Loucy (cell line): ENCODE measurements around the gene SEMA3D.

Experiments
- H2AFZ ChIP-seq: fragments of 200-600 bp; sonication (generic); 2 replicates; pipeline ENCODE4 v1.6.0; 2016; ENCODE audit warnings: antibody characterized with exemption, mild to moderate bottlenecking, low read length, moderate library complexity
- H3F3A ChIP-seq: fragments of 200-600 bp; 2 replicates; pipeline ENCODE4 v1.6.0; 2016; ENCODE audit warnings: antibody characterized with exemption, low read depth, mild to moderate bottlenecking
- H3K27me3 ChIP-seq: fragments of 200-600 bp; sonication (generic); 2 replicates; pipeline ENCODE4 v1.6.1; 2014; ENCODE audit warnings: low read length, mild to moderate bottlenecking; ENCODE audit not compliant: insufficient read depth, poor library complexity, severe bottlenecking
- H3K36me3 ChIP-seq: fragments of 200-600 bp; sonication (generic); 2 replicates; pipeline ENCODE4 v1.6.1; 2016; ENCODE audit warnings: low read length; ENCODE audit not compliant: insufficient read depth
- H3K4me1 ChIP-seq: fragments of 200-600 bp; sonication (generic); 2 replicates; pipeline ENCODE4 v1.5.1; 2014; ENCODE audit warnings: low read length, mild to moderate bottlenecking; ENCODE audit not compliant: insufficient read depth, poor library complexity, severe bottlenecking
- H3K4me2 ChIP-seq: fragments of 200-600 bp; sonication (generic); 2 replicates; pipeline ENCODE4 v1.6.0; 2014; ENCODE audit warnings: antibody characterized with exemption, low read length, low read depth, mild to moderate bottlenecking; ENCODE audit not compliant: poor library complexity, severe bottlenecking
- H3K4me3 ChIP-seq: fragments of 200-600 bp; sonication (generic); 2 replicates; pipeline ENCODE4 v1.5.1; 2014; ENCODE audit warnings: low read length, mild to moderate bottlenecking, mixed read lengths; ENCODE audit not compliant: poor library complexity, severe bottlenecking
- H3K79me2 ChIP-seq: fragments of 200-600 bp; sonication (generic); 2 replicates; pipeline ENCODE4 v1.6.1; 2014; ENCODE audit warnings: low read length; ENCODE audit not compliant: insufficient read depth
- H3K9ac ChIP-seq: fragments of 200-600 bp; sonication (generic); 2 replicates; pipeline ENCODE4 v1.6.0; 2014; ENCODE audit warnings: mild to moderate bottlenecking, low read depth, low read length, moderate library complexity; ENCODE audit not compliant: poor library complexity, severe bottlenecking
- H3K9me2 ChIP-seq: fragments of 200-600 bp; sonication (generic); replicated peaks from 2 replicates; pipeline ENCODE4 v1.6.1; 2016; ENCODE audit warnings: low read depth, low read length, mixed read lengths
- H3K9me3 ChIP-seq: fragments of 200-600 bp; sonication (generic); 2 replicates; pipeline ENCODE4 v1.6.1; 2014; ENCODE audit warnings: mild to moderate bottlenecking, antibody characterized with exemption, low read length, low read depth; ENCODE audit not compliant: insufficient read depth
- H4K20me1 ChIP-seq: fragments of 200-600 bp; sonication (generic); 2 replicates; pipeline ENCODE4 v1.6.0; 2014; ENCODE audit warnings: antibody characterized with exemption, low read length, mild to moderate bottlenecking; ENCODE audit not compliant: insufficient read depth, poor library complexity, severe bottlenecking
- EZH2phosphoT487 ChIP-seq: fragments of 200-600 bp; IDR thresholded peaks from 2 replicates; pipeline ENCODE4 v1.6.1; 2018; ENCODE audit warnings: antibody characterized with exemption, mild to moderate bottlenecking, moderate library complexity, borderline replicate concordance
- TF ChIP-seq, protein P1 (sequence below): fragments of 200-600 bp; sonication (generic); conservative IDR thresholded peaks from 2 replicates; pipeline ENCODE4 v1.5.1; 2014; ENCODE audit warnings: mild to moderate bottlenecking, antibody characterized with exemption, low read length

The SEMA3D gene

DNA sequence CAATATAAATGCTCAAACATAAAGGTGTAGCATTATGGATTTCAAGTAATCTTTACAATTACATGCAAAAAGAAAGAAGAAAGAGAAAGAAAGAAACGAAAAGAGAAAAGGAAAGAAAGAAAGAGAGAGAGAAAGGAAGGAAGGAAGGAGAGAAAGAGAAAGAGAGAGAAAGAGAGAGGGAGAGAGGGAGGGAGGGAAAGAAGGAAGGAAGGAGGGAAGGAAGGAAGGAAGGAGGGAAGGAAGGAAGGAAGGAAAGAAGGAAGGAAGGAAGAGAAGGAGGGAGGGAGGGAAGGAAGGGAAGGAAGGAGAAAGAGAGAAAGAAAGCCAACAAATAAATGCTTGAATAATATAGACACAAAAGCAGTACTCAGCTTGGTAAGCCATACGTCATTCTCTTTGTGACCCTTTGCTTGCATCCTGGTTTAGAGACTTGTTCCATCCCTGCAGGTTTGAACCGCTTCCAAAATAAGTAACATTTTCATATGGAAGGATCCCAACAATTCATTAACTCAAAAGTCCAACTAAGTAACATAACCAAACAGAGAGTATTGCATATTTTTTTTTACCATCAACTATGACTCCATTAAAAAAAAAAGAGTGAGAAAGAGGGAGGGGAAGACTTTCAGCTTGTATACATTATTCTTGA, 95.8 kb downstream of the SEMA3D start:
- Histone ChIP-seq H3K36me3 (no peaks in the 10 kb centered on the region), H3K4me2 (no peak overlapping the region), H3K9me2 (no peaks in the 10 kb centered on the region), H3K79me2 (no peaks in the 10 kb centered on the region), H3K4me1 (no peaks in the 10 kb centered on the region), H4K20me1 (no peaks in the 10 kb centered on the region), H3K4me3 (no peak overlapping the region), H2AFZ (no peak overlapping the region), H3K9ac (no peak overlapping the region), H3K9me3 (no peaks in the 10 kb centered on the region), H3K27me3 (no peaks in the 10 kb centered on the region), H3F3A (no peaks in the 10 kb centered on the region)
- TF ChIP-seq EZH2phosphoT487 = no peak
- TF ChIP-seq, protein P1, sequence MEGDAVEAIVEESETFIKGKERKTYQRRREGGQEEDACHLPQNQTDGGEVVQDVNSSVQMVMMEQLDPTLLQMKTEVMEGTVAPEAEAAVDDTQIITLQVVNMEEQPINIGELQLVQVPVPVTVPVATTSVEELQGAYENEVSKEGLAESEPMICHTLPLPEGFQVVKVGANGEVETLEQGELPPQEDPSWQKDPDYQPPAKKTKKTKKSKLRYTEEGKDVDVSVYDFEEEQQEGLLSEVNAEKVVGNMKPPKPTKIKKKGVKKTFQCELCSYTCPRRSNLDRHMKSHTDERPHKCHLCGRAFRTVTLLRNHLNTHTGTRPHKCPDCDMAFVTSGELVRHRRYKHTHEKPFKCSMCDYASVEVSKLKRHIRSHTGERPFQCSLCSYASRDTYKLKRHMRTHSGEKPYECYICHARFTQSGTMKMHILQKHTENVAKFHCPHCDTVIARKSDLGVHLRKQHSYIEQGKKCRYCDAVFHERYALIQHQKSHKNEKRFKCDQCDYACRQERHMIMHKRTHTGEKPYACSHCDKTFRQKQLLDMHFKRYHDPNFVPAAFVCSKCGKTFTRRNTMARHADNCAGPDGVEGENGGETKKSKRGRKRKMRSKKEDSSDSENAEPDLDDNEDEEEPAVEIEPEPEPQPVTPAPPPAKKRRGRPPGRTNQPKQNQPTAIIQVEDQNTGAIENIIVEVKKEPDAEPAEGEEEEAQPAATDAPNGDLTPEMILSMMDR = no peak

DNA sequence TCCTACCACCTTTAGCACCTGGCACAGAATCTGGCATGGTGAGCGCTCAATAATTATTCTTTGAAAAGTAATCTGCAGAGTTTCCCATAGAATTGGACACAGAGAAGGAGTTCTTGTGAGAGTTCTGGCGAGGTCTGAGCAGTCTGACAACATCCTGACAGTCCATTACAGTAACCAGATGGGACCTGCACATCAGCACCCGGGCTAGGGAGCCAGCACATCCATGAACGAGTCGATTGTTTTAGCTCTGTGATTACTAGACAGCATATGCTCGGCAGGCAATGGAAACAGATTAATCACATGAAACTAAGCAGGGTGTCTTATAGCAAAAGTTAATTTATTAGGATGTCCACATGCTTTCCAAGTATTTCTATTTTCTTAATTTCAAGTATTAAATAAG, 96.7 kb downstream of the SEMA3D start:
- H3K27me3 ChIP-seq = no peaks in the 10 kb centered on the region
- H3K36me3 ChIP-seq = no peaks in the 10 kb centered on the region
- H3K4me2 ChIP-seq = no peak overlapping the region
- H3K79me2 ChIP-seq = no peaks in the 10 kb centered on the region
- no peaks in the 10 kb centered on the region for H3K4me1 ChIP-seq
- TF ChIP-seq, protein P1 = no peak
- H3F3A ChIP-seq = no peaks in the 10 kb centered on the region
- no peaks in the 10 kb centered on the region for H3K9me2 ChIP-seq
- H4K20me1 ChIP-seq = no peaks in the 10 kb centered on the region
- no peak overlapping the region for H3K9ac ChIP-seq
- no peaks in the 10 kb centered on the region for H3K9me3 ChIP-seq
- no peak overlapping the region for H3K4me3 ChIP-seq
- no peak overlapping the region for H2AFZ ChIP-seq

DNA sequence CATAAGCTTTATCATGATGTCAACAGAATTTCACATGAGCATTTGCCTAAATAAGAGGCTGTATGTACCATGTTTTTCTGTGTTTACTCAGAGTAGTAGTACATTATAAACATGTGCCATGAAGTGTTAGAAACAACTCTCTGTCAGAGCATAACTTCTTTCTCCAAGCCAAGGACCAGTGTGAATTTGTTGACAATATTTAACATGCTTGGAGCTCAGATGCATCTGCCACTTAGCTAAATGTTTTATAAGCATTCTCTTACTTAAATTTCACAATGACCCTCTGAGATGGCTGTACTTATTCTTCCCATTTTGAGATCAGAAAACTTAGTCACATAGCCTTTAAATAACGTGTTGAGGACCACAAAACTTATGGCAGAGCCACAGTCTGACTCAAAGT, 105.0 kb downstream of the SEMA3D start:
- H3K4me2 ChIP-seq = no peak overlapping the region

More for the DNA sequence above, 105.0 kb downstream of the SEMA3D start:
- H2AFZ ChIP-seq = 0 out of 2 replicates have a peak overlapping the region, but pooled peaks have one; percentile 33
- TF ChIP-seq, protein P1 = no peak
- TF ChIP-seq EZH2phosphoT487 = no peak
- H3F3A ChIP-seq = no peaks in the 10 kb centered on the region
- H3K9me3 ChIP-seq = no peaks in the 10 kb centered on the region
- H3K79me2 ChIP-seq = no peaks in the 10 kb centered on the region
- no peaks in the 10 kb centered on the region for H3K36me3 ChIP-seq
- H3K4me3 ChIP-seq = no peak overlapping the region
- no peak overlapping the region for H3K9ac ChIP-seq
- H3K27me3 ChIP-seq = no peaks in the 10 kb centered on the region
- no peaks in the 10 kb centered on the region for H4K20me1 ChIP-seq
- no peaks in the 10 kb centered on the region for H3K9me2 ChIP-seq
- peaks cover 4% of the 10 kb centered on the region for H3K4me1 ChIP-seq
